WERI-Rb-1 (cell line): ENCODE results near the gene IDE.
"Not testable (repeated sequence)": the region's sequence is repeated elsewhere in the genome, so short reads cannot be mapped to it uniquely, and the experiment has no call there.

Experiments used
- DNase-seq: peaks from one replicate; pipeline ENCODE4 v3.0.0-alpha.2; 2020
- H3K27ac ChIP-seq: fragments of 250-450 bp; sonication (Bioruptor Pico); 2 replicates; pipeline ENCODE4 v1.5.1; 2020; ENCODE audit warnings: mild to moderate bottlenecking, moderate library complexity
- H3K27me3 ChIP-seq: fragments of 250-450 bp; sonication (Bioruptor Pico); 2 replicates; pipeline ENCODE4 v1.5.1; 2021; ENCODE audit warnings: mild to moderate bottlenecking, low read depth, moderate library complexity; ENCODE audit not compliant: insufficient read depth, severe bottlenecking
- H3K36me3 ChIP-seq: fragments of 250-450 bp; sonication (Bioruptor Pico); 2 replicates; pipeline ENCODE4 v1.5.1; 2020; ENCODE audit warnings: mild to moderate bottlenecking, moderate library complexity
- H3K4me3 ChIP-seq: 2 replicates; pipeline ENCODE4 v1.5.1; 2011; ENCODE audit warnings: low read depth, mild to moderate bottlenecking, control low read depth, low read length
- H3K9me3 ChIP-seq: fragments of 250-450 bp; sonication (Bioruptor Pico); 2 replicates; pipeline ENCODE4 v1.5.1; 2021; ENCODE audit warnings: mild to moderate bottlenecking, moderate library complexity; ENCODE audit not compliant: severe bottlenecking
- TF ChIP-seq, protein P1 (sequence below): IDR thresholded peaks from 2 replicates; pipeline ENCODE4 v1.5.1; 2011; ENCODE audit warnings: low read depth, mild to moderate bottlenecking, control low read depth, inconsistent platforms, low read length

Gene IDE

DNA sequence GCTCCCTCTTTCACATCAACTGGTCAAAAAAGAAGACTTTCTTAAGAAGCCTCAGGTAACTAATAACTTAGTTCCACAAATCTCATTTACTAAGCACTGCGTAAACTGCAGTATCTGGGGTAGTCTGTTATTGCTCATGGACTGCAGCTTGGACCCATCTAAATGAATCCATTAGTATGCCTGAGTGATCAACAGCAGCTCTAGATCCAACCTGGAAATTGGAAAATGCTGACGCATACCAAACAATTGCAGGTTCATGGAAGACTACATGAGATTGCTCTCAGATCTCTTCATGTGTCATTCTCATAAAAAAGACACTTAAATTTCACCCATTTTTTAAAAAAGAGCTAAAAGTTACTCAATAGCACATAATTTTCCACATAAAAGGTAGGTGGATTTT is 121.6 kb downstream of the IDE start:
- H3K36me3 ChIP-seq: peaks cover 40% of the 10 kb centered on the region
- no peaks in the 10 kb centered on the region for H3K27me3 ChIP-seq
- no peak for DNase-seq
- H3K4me3 ChIP-seq: no peak overlapping the region
- TF ChIP-seq, protein P1, sequence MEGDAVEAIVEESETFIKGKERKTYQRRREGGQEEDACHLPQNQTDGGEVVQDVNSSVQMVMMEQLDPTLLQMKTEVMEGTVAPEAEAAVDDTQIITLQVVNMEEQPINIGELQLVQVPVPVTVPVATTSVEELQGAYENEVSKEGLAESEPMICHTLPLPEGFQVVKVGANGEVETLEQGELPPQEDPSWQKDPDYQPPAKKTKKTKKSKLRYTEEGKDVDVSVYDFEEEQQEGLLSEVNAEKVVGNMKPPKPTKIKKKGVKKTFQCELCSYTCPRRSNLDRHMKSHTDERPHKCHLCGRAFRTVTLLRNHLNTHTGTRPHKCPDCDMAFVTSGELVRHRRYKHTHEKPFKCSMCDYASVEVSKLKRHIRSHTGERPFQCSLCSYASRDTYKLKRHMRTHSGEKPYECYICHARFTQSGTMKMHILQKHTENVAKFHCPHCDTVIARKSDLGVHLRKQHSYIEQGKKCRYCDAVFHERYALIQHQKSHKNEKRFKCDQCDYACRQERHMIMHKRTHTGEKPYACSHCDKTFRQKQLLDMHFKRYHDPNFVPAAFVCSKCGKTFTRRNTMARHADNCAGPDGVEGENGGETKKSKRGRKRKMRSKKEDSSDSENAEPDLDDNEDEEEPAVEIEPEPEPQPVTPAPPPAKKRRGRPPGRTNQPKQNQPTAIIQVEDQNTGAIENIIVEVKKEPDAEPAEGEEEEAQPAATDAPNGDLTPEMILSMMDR: no peak
- no peak overlapping the region for H3K27ac ChIP-seq
- no peaks in the 10 kb centered on the region for H3K9me3 ChIP-seq

DNA sequence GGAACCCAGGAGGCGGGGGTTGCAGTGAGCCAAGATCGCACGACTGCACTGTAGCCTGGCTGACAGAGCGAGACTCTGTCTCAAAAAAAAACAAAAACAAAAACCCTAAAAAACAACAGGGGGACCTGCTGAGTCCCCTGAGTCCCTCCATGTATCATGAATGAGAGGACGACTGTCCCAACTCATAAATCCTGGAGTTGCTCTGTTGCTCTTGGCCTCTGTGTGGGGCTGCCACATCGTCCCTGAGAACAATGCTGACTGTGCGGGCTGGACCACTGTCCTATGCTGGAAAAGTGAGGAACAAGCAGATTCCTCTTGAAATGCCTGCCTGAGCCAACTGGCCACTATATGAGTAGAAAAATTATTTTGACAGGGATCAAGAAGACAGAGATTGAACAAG is 122.5 kb downstream of the IDE start:
- Histone ChIP-seq H3K27ac (no peak overlapping the region), H3K36me3 (peaks cover 39% of the 10 kb centered on the region), H3K27me3 (no peaks in the 10 kb centered on the region), H3K9me3 (no peaks in the 10 kb centered on the region), H3K4me3 (no peak overlapping the region)
- DNase-seq: no peak
- TF ChIP-seq, protein P1: no peak

DNA sequence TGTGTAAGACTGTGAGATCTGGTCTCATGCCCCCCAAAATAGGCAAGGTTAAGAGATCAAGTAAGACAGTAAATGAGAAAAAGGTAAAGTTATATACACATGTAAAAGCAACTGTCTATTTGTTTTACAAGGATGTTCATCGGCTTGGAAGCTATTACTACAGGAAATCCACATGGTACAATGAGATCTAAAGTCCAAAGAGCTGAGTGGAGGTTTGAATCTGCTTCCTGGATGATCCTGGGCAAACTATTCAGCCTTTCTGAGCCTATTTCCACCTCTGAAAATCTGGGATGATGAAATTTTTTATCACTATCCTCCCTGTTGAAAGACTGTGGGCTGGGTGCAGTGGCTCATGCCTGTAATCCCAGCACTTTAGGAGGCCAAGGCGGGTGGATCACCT is 123.0 kb downstream of the IDE start:
- no peak for DNase-seq
- no peaks in the 10 kb centered on the region for H3K27me3 ChIP-seq
- H3K27ac ChIP-seq: no peak overlapping the region
- no peaks in the 10 kb centered on the region for H3K9me3 ChIP-seq
- TF ChIP-seq, protein P1: no peak
- no peak overlapping the region for H3K4me3 ChIP-seq
- peaks cover 34% of the 10 kb centered on the region for H3K36me3 ChIP-seq

DNA sequence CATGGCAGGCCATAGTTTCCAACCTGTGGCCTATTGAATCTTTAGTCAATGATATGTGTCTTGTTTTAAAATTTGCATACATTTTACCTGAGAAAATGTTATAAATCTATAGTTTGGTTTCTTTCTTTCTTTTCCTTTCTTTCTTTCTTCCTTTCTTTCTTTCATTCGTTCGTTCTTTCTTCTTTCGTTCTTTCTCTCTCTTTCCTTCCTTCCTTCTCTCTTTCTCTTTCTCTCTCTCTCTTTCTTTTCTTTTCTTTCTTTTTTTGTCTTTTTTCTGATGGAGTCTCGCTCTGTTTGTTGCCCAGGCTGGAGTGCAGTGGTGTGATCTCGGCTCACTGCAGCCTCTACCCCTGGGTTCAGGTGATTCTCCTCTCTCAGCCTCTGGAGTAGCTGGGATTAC is 133.3 kb downstream of the IDE start:
- TF ChIP-seq, protein P1: no peak
- Histone ChIP-seq H3K36me3 (no peaks in the 10 kb centered on the region), H3K4me3 (no peak overlapping the region), H3K9me3 (no peaks in the 10 kb centered on the region), H3K27ac (no peak overlapping the region), H3K27me3 (no peaks in the 10 kb centered on the region)
- DNase-seq: no peak

DNA sequence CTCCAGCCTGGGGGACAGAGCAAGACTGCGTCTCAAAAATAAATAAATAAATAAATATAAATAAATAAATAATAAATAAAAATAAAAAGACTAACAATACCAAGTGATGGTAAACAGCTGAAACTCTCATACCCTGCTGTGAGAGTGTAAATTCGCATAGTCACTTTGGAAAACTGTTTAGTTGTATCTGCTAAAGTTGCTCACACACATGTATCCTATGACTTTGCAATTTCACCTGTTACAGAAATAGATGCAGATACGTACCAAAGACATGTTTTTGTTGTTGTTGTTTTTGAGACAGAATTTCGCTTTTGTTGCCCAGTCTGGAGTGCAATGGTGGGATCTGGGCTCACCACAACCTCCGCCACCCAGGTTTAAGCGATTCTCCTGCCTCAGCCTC is 135.7 kb downstream of the IDE start:
- DNase-seq: no peak
- Histone ChIP-seq H3K36me3 (no peaks in the 10 kb centered on the region), H3K27me3 (no peaks in the 10 kb centered on the region), H3K4me3 (no peak overlapping the region), H3K9me3 (no peaks in the 10 kb centered on the region), H3K27ac (no peak overlapping the region)
- TF ChIP-seq, protein P1: no peak

DNA sequence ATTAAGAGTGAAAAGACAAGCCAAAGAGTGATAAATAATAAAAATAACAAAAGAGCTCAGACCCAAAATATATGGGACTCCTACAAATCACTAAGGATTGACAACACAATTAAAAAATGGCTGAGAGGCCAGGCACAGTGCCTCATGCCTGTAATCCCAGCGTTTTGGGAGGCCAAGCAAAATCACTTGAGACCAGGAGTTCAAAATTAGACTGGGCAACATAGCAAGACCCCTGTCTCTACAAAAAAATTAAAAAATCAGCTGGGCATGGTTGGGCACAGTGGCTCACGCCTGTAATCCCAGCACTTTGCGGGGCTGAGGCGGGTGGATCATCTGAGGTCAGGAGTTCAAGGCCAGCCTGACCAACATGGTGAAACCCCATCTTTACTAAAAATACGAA is 137.3 kb downstream of the IDE start:
- TF ChIP-seq, protein P1: no peak
- no peaks in the 10 kb centered on the region for H3K36me3 ChIP-seq
- no peaks in the 10 kb centered on the region for H3K9me3 ChIP-seq
- no peaks in the 10 kb centered on the region for H3K27me3 ChIP-seq
- H3K27ac ChIP-seq: no peak overlapping the region
- no peak for DNase-seq
- no peak overlapping the region for H3K4me3 ChIP-seq

DNA sequence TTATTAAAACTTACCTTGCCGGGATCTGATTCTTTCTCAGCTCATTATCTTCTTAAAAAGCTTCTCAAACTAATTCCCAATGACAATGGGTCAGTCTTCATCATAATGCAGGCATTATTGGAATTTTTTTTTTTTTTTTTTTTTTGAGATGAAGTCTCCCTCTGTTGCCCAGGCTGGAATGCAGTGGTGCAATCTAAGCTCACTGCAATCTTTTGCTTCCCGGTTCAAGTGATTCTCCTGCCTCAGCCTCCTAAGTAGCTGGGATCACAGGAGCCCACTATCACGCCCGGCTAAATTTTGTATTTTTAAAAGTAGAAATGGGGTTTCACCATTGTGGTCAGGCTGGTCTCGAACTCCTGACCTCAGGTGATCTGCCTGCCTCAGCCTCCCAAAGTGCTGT is 137.8 kb downstream of the IDE start:
- H3K27ac ChIP-seq, H3K36me3 ChIP-seq, H3K27me3 ChIP-seq, H3K9me3 ChIP-seq, H3K4me3 ChIP-seq, DNase-seq: not testable (repeated sequence)
